ENCODE data around the gene CLP1.
"Not testable (repeated sequence)": the region's sequence is repeated elsewhere in the genome, so short reads cannot be mapped to it uniquely, and the experiment has no call there.

CLP1 gene

DNA sequence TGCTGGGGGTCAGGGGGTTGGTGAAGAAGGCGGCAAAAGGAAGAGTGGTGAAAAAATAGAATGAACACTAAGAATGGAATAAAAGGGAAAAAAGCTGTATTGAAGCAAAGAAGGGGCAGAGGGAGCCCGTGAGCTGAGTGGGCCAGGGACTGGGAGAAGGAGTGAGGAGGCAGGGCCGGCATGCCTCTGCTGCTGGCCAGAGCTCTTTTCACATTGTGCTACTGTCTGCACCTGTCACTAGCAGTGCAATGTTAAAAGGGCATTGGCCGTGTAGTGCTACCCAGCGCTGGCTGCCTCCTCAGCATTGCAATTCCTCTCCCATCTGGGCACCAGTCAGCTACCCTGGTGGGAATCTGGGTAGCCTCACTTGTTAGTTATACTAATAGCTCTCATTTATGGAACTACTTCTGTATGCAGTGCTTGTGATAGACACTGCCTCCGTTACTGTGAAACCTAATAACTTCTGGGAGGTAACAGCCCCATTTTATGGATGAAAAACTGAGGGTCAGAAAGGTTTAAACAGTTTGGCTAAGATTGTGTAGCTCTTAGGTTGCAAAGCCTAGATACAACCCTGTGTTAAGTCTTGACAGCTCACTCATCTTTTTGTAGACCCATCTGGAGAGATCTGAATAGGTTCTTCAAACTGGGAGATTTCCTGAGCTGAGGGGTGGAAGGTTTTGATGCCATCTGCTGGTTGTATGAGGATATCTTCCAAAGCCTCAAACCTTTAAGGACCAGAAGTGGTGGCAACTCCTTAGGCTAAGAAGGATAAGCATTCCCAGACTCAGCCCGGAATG is 16.4 kb upstream of the CLP1 start:
- peak; percentile 17 for DNase-seq

- no peak for DNase-seq
Measured at GRCh38 chr11:57643802-57644201, 13.8 kb upstream of the CLP1 start.

GRCh38 chr11:57644748-57645688 is 12.5 kb upstream of the CLP1 start:
- DNase-seq, result peak; percentile 2

DNA sequence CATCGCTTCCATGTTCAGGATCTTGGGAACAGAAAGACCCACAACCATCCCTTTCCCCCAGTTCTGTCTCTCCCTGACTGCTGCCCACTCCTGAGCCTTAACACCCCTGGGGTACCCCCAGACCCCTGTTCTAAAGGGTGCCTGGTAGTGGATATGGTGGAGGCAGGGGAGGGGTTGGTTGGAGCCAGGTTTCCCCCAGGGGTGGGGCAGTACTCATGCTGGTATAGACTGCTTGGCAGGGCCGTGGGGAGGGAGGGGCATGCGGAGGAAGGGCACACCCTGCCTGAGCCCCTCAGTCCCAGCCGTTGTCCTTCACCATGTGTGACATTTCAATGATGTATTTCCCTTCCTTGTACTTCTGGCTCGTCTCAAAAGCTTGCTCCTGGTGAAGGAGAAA is 11.9 kb upstream of the CLP1 start:
- DNase-seq, result no peak

- no peak for DNase-seq
Measured at GRCh38 chr11:57646194-57646798, 11.3 kb upstream of the CLP1 start.

- DNase-seq, result no peak
Measured at GRCh38 chr11:57646799-57647303, 10.7 kb upstream of the CLP1 start.

GRCh38 chr11:57647372-57647771 is 10.2 kb upstream of the CLP1 start:
- DNase-seq, result no peak

- no peak for DNase-seq
Measured at GRCh38 chr11:57647960-57648800, 9.4 kb upstream of the CLP1 start.

DNA sequence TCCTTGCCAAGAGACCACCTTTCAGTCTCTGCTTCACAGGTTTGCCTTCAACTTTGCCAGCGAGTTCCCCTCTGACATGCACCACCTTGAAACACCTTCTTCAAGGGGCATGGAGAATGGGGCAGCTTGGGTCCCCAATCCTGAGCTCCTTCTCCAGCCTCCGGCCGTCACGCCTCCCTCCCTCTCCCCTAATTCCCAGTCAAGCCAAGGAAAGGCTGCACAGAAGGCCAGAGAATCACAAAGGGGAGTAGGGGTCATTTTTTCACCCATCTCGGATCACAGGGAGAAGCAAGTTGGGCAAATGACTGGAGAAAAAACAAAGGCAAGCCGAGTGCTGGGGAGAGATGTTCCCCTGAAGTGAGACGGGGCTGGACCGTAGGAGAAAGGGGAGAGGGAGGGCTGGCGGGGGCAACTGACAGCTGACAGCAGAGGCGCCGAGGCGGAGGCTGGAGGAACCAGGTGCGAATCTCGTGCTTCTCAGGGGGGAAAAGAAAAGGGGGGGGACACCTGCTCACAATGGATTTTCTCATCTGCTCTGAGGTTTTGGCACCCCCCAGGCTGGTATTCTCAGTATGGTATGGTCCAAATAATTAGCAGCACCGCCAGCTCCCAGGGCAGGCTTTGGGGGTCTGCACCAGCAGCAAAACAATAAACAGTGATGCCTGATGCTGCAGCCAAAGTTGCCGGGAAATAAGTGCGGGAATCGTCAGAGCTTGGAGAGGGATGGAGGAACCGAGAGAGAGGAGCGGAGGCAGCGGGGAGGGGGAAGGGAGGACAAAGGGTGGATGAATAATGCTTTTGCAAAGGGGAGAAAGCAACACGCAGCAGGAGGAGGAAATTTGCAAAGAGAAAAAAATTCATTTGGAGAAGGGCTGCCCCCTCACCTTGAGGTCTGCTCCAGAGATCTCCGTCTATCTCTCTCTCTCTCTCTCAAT is 8.5 kb upstream of the CLP1 start:
- DNase-seq, result no peak

DNA sequence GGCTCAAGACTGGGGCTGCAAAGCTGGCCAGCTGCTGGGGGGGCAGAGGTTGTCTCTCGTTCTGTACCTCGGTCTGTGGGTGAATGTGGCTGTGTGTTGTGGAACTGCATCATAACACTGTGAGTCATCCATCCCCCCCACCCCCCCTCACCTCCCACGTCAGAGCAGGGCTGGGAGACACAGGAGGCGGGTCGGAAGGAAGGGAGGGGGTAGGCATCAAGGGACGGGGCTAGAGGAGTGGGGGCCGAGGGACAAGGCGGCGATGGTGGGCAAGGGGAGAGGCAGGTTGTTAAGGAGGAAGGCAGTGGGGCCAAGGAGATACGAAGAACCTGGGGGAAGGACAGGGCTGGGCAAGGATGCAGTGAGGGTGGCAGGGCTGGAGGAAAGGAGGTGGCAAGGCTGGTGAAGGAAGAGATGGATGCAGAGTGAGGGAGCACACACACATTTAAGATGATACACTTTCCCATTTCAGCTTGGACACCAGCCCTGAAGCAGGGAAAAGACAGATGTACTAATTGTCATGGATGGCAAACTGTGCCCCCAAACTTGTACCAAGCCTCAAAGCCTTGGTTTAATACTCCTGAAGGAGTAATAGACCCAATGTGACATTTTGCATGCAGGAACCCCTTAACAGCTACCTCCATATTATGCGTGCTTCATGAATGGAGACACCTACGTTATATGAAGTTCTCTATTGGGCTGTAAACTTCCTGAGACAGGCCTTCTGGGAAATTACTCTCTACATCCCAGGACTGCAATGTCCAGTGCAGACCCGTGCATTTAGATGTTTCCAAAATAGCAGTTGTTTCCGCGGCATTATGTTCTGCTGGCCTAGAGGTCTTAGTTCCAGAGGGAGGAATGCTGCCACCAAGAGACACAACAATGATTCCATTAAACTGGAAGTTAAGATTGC is 7.5 kb upstream of the CLP1 start, which contains the start of gene YPEL4:
TSS of gene YPEL4 (minus strand) at position 87 of the 913 bp plus-strand sequence. CDS start 2,805 bp downstream, outside the sequence.
- DNase-seq, result no peak

GRCh38 chr11:57650739-57651090 is 6.8 kb upstream of the CLP1 start:
- no peak for DNase-seq

- DNase-seq, result no peak
Measured at GRCh38 chr11:57651408-57651807, 6.2 kb upstream of the CLP1 start.

DNA sequence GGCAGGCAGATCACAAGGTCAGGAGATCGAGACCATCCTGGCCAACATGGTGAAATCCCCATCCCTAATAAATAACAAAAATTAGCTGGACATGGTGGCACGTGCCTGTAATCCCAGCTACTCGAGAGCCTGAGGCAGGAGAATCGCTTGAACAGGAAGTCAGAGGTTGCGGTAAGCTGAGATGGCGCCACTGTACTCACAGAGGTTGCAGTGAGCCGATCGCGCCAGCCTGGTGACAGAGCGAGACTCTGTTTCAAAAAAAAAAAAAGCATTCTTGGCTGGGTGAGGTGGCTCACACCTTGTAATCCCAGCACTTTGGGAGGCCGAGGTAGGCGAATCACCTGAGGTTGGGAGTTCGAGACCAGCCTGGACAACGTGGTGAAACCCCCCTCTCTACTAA is 5.3 kb upstream of the CLP1 start:
- DNase-seq, result not testable (repeated sequence)

DNA sequence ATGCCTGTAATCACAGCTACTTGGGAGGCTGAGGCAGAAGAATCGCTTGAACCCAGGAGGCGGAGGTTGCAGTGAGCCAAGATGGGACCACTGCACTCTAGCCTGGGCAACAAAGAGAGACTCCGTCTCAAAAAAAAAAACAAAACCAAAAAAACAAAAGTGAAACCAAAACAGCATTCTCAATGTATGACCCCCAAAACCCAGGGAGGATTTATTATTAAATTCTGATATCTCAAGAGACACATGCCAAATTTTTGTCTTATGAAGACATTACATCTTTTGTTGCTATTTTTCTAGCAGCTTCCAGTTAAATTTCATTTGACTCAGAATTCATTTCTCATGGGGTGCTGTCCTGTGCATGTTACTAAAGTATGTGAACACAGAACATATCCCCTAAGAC is 4.9 kb upstream of the CLP1 start:
- no peak for DNase-seq

DNA sequence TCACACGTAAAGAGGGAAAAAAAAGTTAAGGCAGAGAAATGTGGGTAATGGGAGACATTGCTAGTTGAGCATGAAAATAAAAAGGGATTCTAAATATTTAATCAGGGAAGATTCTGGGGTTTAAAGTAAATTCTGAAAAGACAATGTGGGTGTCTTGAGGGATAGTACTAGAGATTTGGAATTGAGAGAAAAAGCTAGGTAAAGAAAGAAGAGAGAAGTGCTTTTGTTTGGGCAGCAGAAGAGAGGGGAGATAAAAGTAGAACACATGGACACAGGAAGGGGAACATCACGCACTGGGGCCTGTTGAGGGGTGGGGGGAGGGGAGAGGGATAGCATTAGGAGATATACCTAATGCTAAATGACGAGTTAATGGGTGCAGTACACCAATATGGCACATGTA is 4.4 kb upstream of the CLP1 start:
- no peak for DNase-seq

DNA sequence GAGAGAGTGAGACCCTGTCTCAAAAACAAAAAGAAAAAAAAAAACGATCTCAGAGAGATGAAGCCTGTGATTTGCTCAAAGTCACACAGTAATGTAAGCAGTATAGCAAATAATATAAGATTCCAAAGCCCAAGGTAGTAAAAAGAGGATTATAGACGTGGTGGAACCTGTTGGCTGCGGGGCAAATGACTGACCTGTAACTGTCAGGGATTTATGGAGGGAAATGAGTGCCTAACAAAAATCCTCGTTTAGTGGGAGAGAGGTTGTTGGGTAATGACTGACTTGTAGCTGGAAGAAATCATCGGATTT is 723 bp upstream of the CLP1 start:
- DNase-seq, result no peak

- no peak for DNase-seq
Measured at GRCh38 chr11:57658023-57658361, 430 bp downstream of the CLP1 start.

- DNase-seq, result no peak
Measured at GRCh38 chr11:57659669-57660068, 2.1 kb downstream of the CLP1 start.

DNA sequence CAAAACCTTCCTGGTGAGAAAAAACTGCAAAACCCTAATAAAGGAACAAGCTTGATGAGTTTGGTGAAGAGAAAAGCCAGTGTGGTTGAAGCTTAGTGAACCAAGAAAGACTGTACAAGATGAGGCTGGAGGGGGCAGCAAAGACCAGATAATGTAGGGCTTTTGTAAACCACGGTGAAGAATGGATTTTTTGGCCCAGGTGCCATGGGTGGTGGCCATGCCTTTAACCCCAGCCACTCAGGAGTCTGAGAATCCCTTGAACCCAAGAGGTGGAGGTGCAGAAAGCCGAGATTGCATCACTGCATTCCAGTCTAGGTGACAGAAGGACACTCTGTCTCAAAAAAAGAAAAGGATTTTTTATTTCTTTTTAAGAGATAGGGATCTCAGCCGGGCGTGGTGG is 5.3 kb downstream of the CLP1 start:
- DNase-seq, result no peak

DNA sequence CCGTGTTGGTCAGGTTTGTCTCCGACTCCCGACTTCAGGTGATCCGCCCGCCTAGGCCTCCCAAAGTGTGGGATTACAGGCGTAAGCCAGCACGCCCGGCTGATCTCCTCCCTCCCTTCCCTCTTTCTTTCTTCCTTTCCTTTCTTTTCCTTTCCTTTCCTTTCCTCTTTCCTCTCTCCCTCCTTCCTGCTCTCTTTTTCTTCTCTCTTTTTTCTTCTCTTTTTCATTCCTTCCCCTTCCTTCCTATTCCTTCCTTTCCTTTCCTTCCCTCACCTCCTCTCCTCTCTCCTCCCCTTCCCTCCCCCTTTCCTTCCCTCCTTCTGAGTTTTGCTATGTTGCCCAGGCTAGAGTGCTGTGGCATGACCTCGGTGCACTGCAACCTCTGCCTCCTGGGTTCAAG is 6.4 kb downstream of the CLP1 start:
- no peak for DNase-seq
